GM12873 (cell line): ENCODE results near the gene PRSS21.
A peak's percentile ranks its signal among the peaks of the same experiment; 100 is the strongest.

ENCODE experiments used
- CTCF ChIP-seq: IDR thresholded peaks from 2 replicates; pipeline ENCODE4 v1.5.1; 2012; ENCODE audit warnings: low read depth, mild to moderate bottlenecking, moderate library complexity, low read length, control low read depth; ENCODE audit not compliant: insufficient read depth; ENCODE audit errors: missing control alignments

The PRSS21 gene

GRCh38 chr16:2867987-2868789 lies 51.2 kb downstream of the PRSS21 start:
- TF ChIP-seq CTCF = peak; percentile 92
